NOMO-1 treated with DMSO at 0.1 percent for 48 hours (cell line): ENCODE data around the gene KRTAP5-7.
"Not testable (repeated sequence)": the region's sequence is repeated elsewhere in the genome, so short reads cannot be mapped to it uniquely, and the experiment has no call there.

ENCODE experiments used
- DNase-seq: peaks from one replicate; lab custom pipeline; 2025; ENCODE audit not compliant: unreplicated experiment; lab: John Stamatoyannopoulos, UW

The KRTAP5-7 gene

GRCh38 chr11:71526796-71527575, at the start of gene KRTAP5-7:
Gene KRTAP5-7 (plus strand): TSS chr11:71527267. CDS start chr11:71527301, 34 bp downstream.
- not testable (repeated sequence) for DNase-seq

GRCh38 chr11:71477641-71478527, 49.2 kb upstream of the KRTAP5-7 start:
- no peak for DNase-seq

GRCh38 chr11:71478528-71478840, 48.6 kb upstream of the KRTAP5-7 start:
- no peak for DNase-seq

GRCh38 chr11:71481101-71481960, 45.7 kb upstream of the KRTAP5-7 start:
- DNase-seq, result no peak

GRCh38 chr11:71482216-71482615, 44.9 kb upstream of the KRTAP5-7 start:
- no peak for DNase-seq

- no peak for DNase-seq
Observed at GRCh38 chr11:71482746-71483364, 44.2 kb upstream of the KRTAP5-7 start.

- no peak for DNase-seq
Observed at GRCh38 chr11:71483692-71484091, 43.4 kb upstream of the KRTAP5-7 start.

GRCh38 chr11:71484248-71485062, 42.6 kb upstream of the KRTAP5-7 start:
- DNase-seq, result no peak

- no peak for DNase-seq
Observed at GRCh38 chr11:71485063-71485399, 42.0 kb upstream of the KRTAP5-7 start.

GRCh38 chr11:71485466-71485865, 41.6 kb upstream of the KRTAP5-7 start:
- no peak for DNase-seq

- no peak for DNase-seq
Observed at GRCh38 chr11:71486320-71486719, 40.7 kb upstream of the KRTAP5-7 start.

GRCh38 chr11:71488681-71489270, 38.3 kb upstream of the KRTAP5-7 start:
- no peak for DNase-seq

- DNase-seq, result no peak
Observed at GRCh38 chr11:71489311-71490043, 37.6 kb upstream of the KRTAP5-7 start.

GRCh38 chr11:71490044-71490730, 36.9 kb upstream of the KRTAP5-7 start:
- no peak for DNase-seq

GRCh38 chr11:71490731-71491390, 36.2 kb upstream of the KRTAP5-7 start:
- no peak for DNase-seq

- DNase-seq, result no peak
Observed at GRCh38 chr11:71491531-71491930, 35.5 kb upstream of the KRTAP5-7 start.

- DNase-seq, result no peak
Observed at GRCh38 chr11:71491940-71492339, 35.1 kb upstream of the KRTAP5-7 start.
